ENCODE data around the gene EGFL8. TPM values are rescaled to one million over a fixed set of nuclear protein-coding genes. Genes with fewer than 3 reads are reported as not detected.
A peak's percentile ranks its signal among the peaks of the same experiment; 100 is the strongest.

The EGFL8 gene
- total and polyA plus RNA-seq, 4 experiments from 2014 or later: 0.23 to 16.6 (median 16.6) TPM; not detected in 1

- no peaks in the 10 kb centered on the region for H3K36me3 ChIP-seq (ENCODE audit: insufficient read depth, low read length)
- peaks cover 23 to 36% (median 26%) of the 10 kb centered on the region in 4 donors for H3K4me1 Mint-ChIP-seq
- ChIA-PET POLR2A (ENCODE audit: partially characterized antibody) (interaction anchor here (12.7 kb wide), 1 partner anchor 69 kb away, joined by 188 read pairs; the partner anchor contains the start of genes ATF6B and FKBPL), CTCF (ENCODE audit: partially characterized antibody) (no interaction called here)
- H3K4me3 ChIP-seq (ENCODE audit: low read length in 2 of 2): no peak overlapping the region
- no peaks in the 10 kb centered on the region for H3K9me3 ChIP-seq (ENCODE audit: control insufficient read depth in 1 of 2, low read length in 2 of 2)
- H3K36me3 Mint-ChIP-seq: peaks cover 0 to 2% of the 10 kb centered on the region in 2 donors
- H3K4me1 ChIP-seq (ENCODE audit: insufficient read depth, low read length): peaks cover 28% of the 10 kb centered on the region
- intact Hi-C loops (cut with micrococcal nuclease): loop anchor here (10.0 kb wide), 2 partner anchors 1006 to 1216 kb away; partner anchors contain the start of genes CUTA, HSD17B8, PHF1 and RING1
- H3K27ac ChIP-seq (ENCODE audit: low read depth, low read length): no peak overlapping the region
- no peak for DNase-seq
- H3K4me3 Mint-ChIP-seq: peak overlapping the region in 1 of 8 donors; percentile 30
- H3K27me3 ChIP-seq (ENCODE audit: insufficient read depth, low read length): no peaks in the 10 kb centered on the region
- H3K9me3 Mint-ChIP-seq: no peaks in the 10 kb centered on the region
- H3K27ac Mint-ChIP-seq: peak overlapping the region in 5 of 7 donors; percentile 50 to 84 (median 65)
- H3K27me3 Mint-ChIP-seq: peaks cover 0 to 2% of the 10 kb centered on the region in 2 donors
These were observed 33.9 kb downstream of the EGFL8 start for GRCh38 chr6:32198345-32198696.

GRCh38 chr6:32198866-32199265 lies 34.5 kb downstream of the EGFL8 start:
- Mint-ChIP-seq H3K27ac (peak overlapping the region in 4 of 7 donors; percentile 35 to 84 (median 66)), H3K27me3 (peaks cover 0 to 4% of the 10 kb centered on the region in 2 donors), H3K9me3 (no peaks in the 10 kb centered on the region), H3K36me3 (peaks cover 0 to 2% of the 10 kb centered on the region in 2 donors), H3K4me3 (no peak overlapping the region), H3K4me1 (peaks cover 18 to 31% (median 20%) of the 10 kb centered on the region in 4 donors)
- Histone ChIP-seq H3K4me3 (ENCODE audit: low read length in 2 of 2) (no peak overlapping the region), H3K27ac (ENCODE audit: low read depth, low read length) (no peak overlapping the region), H3K27me3 (ENCODE audit: insufficient read depth, low read length) (no peaks in the 10 kb centered on the region), H3K36me3 (ENCODE audit: insufficient read depth, low read length) (no peaks in the 10 kb centered on the region), H3K4me1 (ENCODE audit: insufficient read depth, low read length) (peaks cover 23% of the 10 kb centered on the region), H3K9me3 (ENCODE audit: control insufficient read depth in 1 of 2, low read length in 2 of 2) (no peaks in the 10 kb centered on the region)
- POLR2A ChIA-PET (ENCODE audit: partially characterized antibody): interaction anchor here (1.0 kb wide), 1 partner anchor 21 kb away, joined by 3 read pairs; no protein-coding TSS in a partner anchor
- no peak for DNase-seq
- intact Hi-C loops (cut with micrococcal nuclease): loop anchor here (10.0 kb wide), 2 partner anchors 1006 to 1216 kb away; partner anchors contain the start of genes CUTA, HSD17B8, PHF1 and RING1
- CTCF ChIA-PET (ENCODE audit: partially characterized antibody): no interaction called here

- Mint-ChIP-seq H3K9me3 (no peaks in the 10 kb centered on the region), H3K4me1 (peaks cover 3 to 11% (median 5%) of the 10 kb centered on the region in 4 donors), H3K36me3 (peaks cover 0 to 3% of the 10 kb centered on the region in 2 donors), H3K27ac (peak overlapping the region in 1 of 7 donors; percentile 18), H3K4me3 (no peak overlapping the region), H3K27me3 (peaks cover 0 to 8% of the 10 kb centered on the region in 2 donors)
- no peak for DNase-seq
- CTCF ChIA-PET (ENCODE audit: partially characterized antibody): no interaction called here
- Histone ChIP-seq H3K4me1 (ENCODE audit: insufficient read depth, low read length) (peaks cover 8% of the 10 kb centered on the region), H3K27ac (ENCODE audit: low read depth, low read length) (no peak overlapping the region), H3K36me3 (ENCODE audit: insufficient read depth, low read length) (no peaks in the 10 kb centered on the region), H3K9me3 (ENCODE audit: control insufficient read depth in 1 of 2, low read length in 2 of 2) (no peaks in the 10 kb centered on the region), H3K4me3 (ENCODE audit: low read length in 2 of 2) (no peak overlapping the region), H3K27me3 (ENCODE audit: insufficient read depth, low read length) (no peaks in the 10 kb centered on the region)
- POLR2A ChIA-PET (ENCODE audit: partially characterized antibody): no interaction called here
- intact Hi-C loops (cut with micrococcal nuclease): no loop called here
These were observed 36.5 kb downstream of the EGFL8 start for GRCh38 chr6:32200711-32201475.

GRCh38 chr6:32202186-32202585 lies 37.8 kb downstream of the EGFL8 start:
- POLR2A ChIA-PET (ENCODE audit: partially characterized antibody): no interaction called here
- H3K4me3 Mint-ChIP-seq: no peak overlapping the region
- H3K27ac ChIP-seq (ENCODE audit: low read depth, low read length): no peak overlapping the region
- peaks cover under 1% of the 10 kb centered on the region for H3K4me1 ChIP-seq (ENCODE audit: insufficient read depth, low read length)
- no peak for DNase-seq
- no peaks in the 10 kb centered on the region for H3K36me3 ChIP-seq (ENCODE audit: insufficient read depth, low read length)
- no peaks in the 10 kb centered on the region for H3K9me3 ChIP-seq (ENCODE audit: control insufficient read depth in 1 of 2, low read length in 2 of 2)
- H3K27ac Mint-ChIP-seq: no peak overlapping the region
- peaks cover 0 to 3% of the 10 kb centered on the region in 2 donors for H3K36me3 Mint-ChIP-seq
- CTCF ChIA-PET (ENCODE audit: partially characterized antibody): no interaction called here
- H3K27me3 Mint-ChIP-seq: peaks cover 0 to 8% of the 10 kb centered on the region in 2 donors
- no peaks in the 10 kb centered on the region for H3K9me3 Mint-ChIP-seq
- intact Hi-C loops (cut with micrococcal nuclease): no loop called here
- H3K4me1 Mint-ChIP-seq: no peaks in the 10 kb centered on the region
- H3K4me3 ChIP-seq (ENCODE audit: low read length in 2 of 2): no peak overlapping the region
- no peaks in the 10 kb centered on the region for H3K27me3 ChIP-seq (ENCODE audit: insufficient read depth, low read length)

GRCh38 chr6:32203426-32204267 lies 39.3 kb downstream of the EGFL8 start:
- ChIA-PET POLR2A (ENCODE audit: partially characterized antibody) (interaction anchor here (1.6 to 1.7 kb wide), 2 partner anchors 8 to 13 kb away, joined by 5 to 10 read pairs; partner anchors contain the start of gene PBX2), CTCF (ENCODE audit: partially characterized antibody) (no interaction called here)
- H3K4me1 ChIP-seq (ENCODE audit: insufficient read depth, low read length): no peaks in the 10 kb centered on the region
- H3K9me3 ChIP-seq (ENCODE audit: control insufficient read depth in 1 of 2, low read length in 2 of 2): no peaks in the 10 kb centered on the region
- H3K36me3 ChIP-seq (ENCODE audit: insufficient read depth, low read length): no peaks in the 10 kb centered on the region
- Mint-ChIP-seq H3K4me3 (no peak overlapping the region), H3K27ac (no peak overlapping the region), H3K4me1 (no peaks in the 10 kb centered on the region), H3K9me3 (no peaks in the 10 kb centered on the region), H3K36me3 (peaks cover 0 to 3% of the 10 kb centered on the region in 2 donors), H3K27me3 (peaks cover 0 to 8% of the 10 kb centered on the region in 2 donors)
- no peak overlapping the region for H3K27ac ChIP-seq (ENCODE audit: low read depth, low read length)
- intact Hi-C loops (cut with micrococcal nuclease): no loop called here
- no peak overlapping the region for H3K4me3 ChIP-seq (ENCODE audit: low read length in 2 of 2)
- DNase-seq: no peak
- no peaks in the 10 kb centered on the region for H3K27me3 ChIP-seq (ENCODE audit: insufficient read depth, low read length)

GRCh38 chr6:32204268-32204715 lies 39.9 kb downstream of the EGFL8 start:
- no peak overlapping the region for H3K4me3 ChIP-seq (ENCODE audit: low read length in 2 of 2)
- Mint-ChIP-seq H3K4me1 (no peaks in the 10 kb centered on the region), H3K9me3 (no peaks in the 10 kb centered on the region), H3K36me3 (peaks cover 0 to 3% of the 10 kb centered on the region in 2 donors), H3K27ac (peak overlapping the region in 1 of 7 donors; percentile 74), H3K27me3 (peaks cover 0 to 8% of the 10 kb centered on the region in 2 donors), H3K4me3 (no peak overlapping the region)
- DNase-seq: no peak
- intact Hi-C loops (cut with micrococcal nuclease): no loop called here
- no peaks in the 10 kb centered on the region for H3K27me3 ChIP-seq (ENCODE audit: insufficient read depth, low read length)
- POLR2A ChIA-PET (ENCODE audit: partially characterized antibody): interaction anchor here (1.6 to 1.7 kb wide), 2 partner anchors 9 to 14 kb away, joined by 5 to 10 read pairs; partner anchors contain the start of gene PBX2
- no peaks in the 10 kb centered on the region for H3K36me3 ChIP-seq (ENCODE audit: insufficient read depth, low read length)
- CTCF ChIA-PET (ENCODE audit: partially characterized antibody): interaction anchor here (1.3 kb wide), 1 partner anchor 41 kb away, joined by 5 read pairs; no protein-coding TSS in a partner anchor
- H3K4me1 ChIP-seq (ENCODE audit: insufficient read depth, low read length): no peaks in the 10 kb centered on the region
- no peaks in the 10 kb centered on the region for H3K9me3 ChIP-seq (ENCODE audit: control insufficient read depth in 1 of 2, low read length in 2 of 2)
- H3K27ac ChIP-seq (ENCODE audit: low read depth, low read length): no peak overlapping the region

- no peak for DNase-seq
- CTCF ChIA-PET (ENCODE audit: partially characterized antibody): no interaction called here
- POLR2A ChIA-PET (ENCODE audit: partially characterized antibody): no interaction called here
- peaks cover 0 to 3% of the 10 kb centered on the region in 2 donors for H3K36me3 Mint-ChIP-seq
- Histone ChIP-seq H3K4me1 (ENCODE audit: insufficient read depth, low read length) (no peaks in the 10 kb centered on the region), H3K27me3 (ENCODE audit: insufficient read depth, low read length) (no peaks in the 10 kb centered on the region), H3K36me3 (ENCODE audit: insufficient read depth, low read length) (no peaks in the 10 kb centered on the region), H3K27ac (ENCODE audit: low read depth, low read length) (no peak overlapping the region), H3K4me3 (ENCODE audit: low read length in 2 of 2) (no peak overlapping the region), H3K9me3 (ENCODE audit: control insufficient read depth in 1 of 2, low read length in 2 of 2) (no peaks in the 10 kb centered on the region)
- intact Hi-C loops (cut with micrococcal nuclease): no loop called here
- H3K4me3 Mint-ChIP-seq: no peak overlapping the region
- H3K27ac Mint-ChIP-seq: peak overlapping the region in 1 of 7 donors; percentile 36
- H3K27me3 Mint-ChIP-seq: peaks cover 0 to 4% of the 10 kb centered on the region in 2 donors
- no peaks in the 10 kb centered on the region for H3K9me3 Mint-ChIP-seq
- no peaks in the 10 kb centered on the region for H3K4me1 Mint-ChIP-seq
These were observed 44.6 kb downstream of the EGFL8 start for GRCh38 chr6:32208996-32209395.

Measured in CD4-positive, alpha-beta memory T cell (primary cell).